Stimulated activated CD8-positive, alpha-beta memory T cell treated with anti-CD3 and anti-CD28 coated beads, Interleukin-7, amount 100 ng/mL, for 1 hour (primary cell): ENCODE results near the gene HPCA.
"Not testable (repeated sequence)": the region's sequence is repeated elsewhere in the genome, so short reads cannot be mapped to it uniquely, and the experiment has no call there.

Source experiments
- DNase-seq, 2 donors: peaks; one replicate each; pipeline ENCODE4 v3.0.0-alpha.2; 2020; ENCODE audit warnings: low read depth in 2 of 2

HPCA gene

DNA sequence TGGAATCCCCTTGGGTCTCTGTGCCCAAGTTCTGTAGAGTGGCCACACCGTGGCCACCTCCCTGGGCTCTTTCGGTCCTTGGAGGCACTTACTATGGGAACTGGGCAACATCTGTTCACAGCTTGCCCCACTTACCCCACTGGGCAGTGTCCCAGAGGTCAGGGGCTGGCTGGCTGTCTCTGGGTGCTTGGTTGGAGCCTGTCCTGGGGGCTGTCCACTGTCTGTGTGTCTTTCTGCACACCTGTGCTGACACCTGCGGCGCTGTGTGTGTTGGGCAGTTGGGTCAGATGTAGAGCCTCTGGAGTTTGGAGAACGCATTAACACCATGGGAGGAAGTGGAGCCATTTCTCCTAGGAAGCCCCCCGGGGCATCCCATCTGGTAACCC is 16.2 kb downstream of the HPCA start:
- DNase-seq: no peak

DNA sequence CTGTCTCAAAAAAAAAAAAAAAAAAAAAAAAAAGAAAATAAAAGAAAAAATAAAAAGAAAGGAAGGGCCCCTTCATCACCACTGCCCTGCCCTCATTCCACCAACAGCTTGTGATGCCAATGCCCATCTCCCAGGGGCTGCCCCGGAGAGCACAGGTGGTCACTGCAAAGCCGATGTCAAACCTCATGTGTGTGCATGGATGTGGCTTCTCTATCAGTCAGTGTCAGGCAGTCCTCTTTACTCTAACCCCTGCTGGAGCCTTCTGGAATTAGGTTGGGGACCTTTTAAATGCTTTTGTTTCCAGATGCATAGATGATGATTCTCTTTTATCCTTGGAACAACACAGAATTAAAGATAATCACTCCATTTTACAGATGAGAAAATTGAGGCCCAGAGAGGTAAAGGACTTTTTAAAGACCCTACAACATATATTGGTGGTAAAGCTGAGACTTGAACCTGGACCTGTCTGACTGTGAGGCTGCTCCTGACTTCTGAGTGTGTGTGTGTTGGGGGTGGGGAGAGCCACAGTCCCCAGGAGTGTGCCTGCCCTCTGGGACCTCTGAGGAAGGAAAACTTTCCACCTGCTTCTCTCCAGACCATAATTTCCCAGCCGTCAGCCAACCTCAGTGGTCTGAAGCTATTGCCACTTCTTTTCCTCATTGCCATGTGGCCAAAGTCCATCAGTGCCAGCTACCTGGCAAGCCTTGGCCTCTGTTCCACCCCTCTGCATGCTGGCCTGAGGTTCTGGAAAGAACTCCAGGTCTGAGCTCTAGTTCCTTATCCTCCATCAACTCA is 17.9 kb downstream of the HPCA start:
- no peak for DNase-seq

DNA sequence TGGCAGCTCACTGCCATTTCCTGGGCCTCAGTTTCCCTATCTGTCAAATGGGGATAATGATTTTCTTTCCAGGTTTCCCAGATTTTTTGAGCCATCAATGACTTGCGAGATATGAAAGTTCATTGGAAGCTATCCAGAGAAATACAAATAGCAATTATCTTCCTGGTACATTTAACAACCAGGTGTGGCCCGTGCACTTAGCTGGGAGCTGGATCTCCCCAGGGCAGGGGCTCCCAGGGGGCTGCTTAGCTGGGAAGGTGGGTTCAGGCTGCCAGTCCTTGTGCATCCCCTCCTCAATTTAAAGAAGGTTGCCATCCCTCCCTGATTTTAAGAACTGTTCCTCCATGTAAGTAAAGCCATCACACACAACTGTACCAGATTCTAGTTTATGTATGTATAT is 18.5 kb downstream of the HPCA start:
- DNase-seq: no peak

DNA sequence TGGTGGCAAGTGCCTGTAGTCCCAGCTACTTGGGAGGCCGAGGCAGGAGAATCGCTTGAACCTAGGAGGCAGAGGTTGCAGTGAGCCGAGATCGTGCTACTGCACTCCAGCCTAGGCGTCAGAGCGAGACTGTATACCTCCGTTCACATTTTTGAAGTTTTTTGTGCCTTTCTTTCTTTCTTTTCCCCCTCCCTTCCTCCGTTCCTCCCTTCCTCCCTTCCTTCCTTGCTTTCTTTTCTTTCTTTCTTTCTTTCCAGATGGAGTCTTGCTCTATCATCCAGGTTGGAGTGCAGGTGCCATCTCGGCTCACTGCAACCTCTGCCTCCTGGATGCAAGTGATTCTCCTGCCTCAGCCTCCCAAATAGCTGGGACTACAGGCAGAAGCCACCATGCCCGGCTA is 19.3 kb downstream of the HPCA start:
- DNase-seq: not testable (repeated sequence)

DNA sequence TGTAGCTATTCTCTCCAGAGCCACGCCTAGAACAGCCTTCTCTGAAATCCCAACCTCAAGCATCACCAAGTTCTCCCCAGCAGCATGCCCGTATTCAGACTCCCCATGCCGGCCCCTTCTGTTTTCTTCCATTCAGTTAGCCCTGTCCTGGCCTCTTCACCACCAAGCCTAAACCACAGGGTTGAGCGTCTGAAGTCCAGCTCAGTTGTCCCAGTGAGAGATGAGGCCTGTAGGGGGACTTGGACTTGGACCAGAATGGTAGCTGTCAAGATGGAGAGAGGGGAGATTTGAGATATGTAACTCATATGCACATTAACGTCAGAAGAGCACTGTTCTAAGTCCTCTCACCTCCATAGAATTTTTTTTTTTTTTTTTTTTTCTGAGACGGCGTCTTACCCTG is 20.4 kb downstream of the HPCA start:
- no peak for DNase-seq

DNA sequence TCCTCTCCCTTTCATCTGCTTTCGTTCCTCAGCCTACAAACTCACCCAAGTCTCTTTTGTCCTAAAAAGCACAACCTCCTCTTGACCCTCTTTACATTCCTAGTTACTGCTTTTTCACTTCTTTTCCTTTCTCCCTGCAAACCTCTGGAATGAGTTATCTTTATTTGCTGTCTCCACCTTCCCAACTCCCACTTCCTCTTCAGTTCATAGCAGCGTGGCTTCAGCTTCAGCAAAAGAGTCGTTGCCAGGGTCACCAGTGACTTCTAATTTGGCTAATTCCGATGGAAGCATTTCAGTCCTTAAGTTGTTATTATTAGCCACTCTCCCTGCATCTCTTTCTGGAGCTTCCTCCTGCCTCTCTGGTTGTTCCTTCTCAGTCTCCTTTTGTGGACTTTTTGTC is 21.1 kb downstream of the HPCA start:
- no peak for DNase-seq

DNA sequence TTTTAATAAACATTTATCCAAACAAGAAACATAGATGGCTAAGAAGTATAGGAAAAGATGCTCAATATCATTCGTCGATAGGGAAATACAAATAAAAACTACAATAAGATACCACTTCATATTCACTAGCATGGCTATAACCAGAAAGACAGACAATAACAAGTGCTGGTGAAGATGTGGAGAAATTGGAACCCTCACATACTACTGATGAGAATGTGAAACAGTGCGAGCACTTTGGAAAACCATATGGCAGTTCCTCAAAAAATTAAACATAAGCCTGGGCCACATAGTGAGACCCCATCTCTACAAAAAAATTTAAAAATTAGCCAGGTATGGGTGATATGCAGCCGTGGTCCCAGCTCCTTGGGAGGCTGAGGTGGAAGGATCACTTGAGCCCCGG is 24.0 kb downstream of the HPCA start:
- no peak for DNase-seq

DNA sequence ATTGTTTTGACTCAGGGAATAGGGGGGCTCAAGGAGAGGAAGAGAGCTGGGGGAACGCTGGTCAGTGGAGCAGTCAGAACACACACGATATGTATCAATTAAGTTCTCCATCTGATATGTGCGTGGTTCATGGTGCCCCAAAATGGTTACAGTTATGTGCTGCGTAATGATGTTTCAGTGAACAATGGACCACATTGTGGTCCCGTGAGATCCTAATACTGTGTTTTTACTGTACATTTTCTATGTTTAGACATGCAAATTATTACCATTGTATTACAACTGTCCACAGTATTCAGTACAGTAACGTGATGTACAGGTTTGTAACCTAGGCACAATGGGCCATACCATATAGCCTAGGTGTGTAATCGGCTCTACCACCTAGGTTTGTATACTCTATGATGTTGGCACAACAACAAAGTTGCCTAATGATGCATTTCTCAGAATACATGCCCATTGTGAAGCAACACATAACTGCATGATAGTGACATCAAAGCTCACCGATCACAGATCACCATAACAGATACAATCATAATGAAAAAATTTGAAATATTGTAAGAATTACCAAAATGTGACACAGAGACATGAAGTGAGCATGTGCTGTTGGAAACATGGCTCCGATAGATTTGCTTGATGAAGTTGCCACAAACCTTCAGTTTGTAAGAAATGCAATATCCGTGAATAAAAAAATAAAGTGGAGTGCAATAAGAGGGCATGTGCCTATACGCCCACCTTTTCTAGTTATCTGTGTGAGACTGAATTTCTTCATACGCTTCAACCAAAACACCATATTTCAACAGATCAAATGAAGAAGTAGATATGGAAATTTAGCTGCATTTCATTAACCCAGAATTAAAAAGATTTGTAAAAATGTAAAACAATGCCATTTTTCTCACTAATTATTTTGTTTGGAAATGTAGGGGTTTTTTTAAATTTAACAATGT is 29.7 kb downstream of the HPCA start:
- DNase-seq: no peak

DNA sequence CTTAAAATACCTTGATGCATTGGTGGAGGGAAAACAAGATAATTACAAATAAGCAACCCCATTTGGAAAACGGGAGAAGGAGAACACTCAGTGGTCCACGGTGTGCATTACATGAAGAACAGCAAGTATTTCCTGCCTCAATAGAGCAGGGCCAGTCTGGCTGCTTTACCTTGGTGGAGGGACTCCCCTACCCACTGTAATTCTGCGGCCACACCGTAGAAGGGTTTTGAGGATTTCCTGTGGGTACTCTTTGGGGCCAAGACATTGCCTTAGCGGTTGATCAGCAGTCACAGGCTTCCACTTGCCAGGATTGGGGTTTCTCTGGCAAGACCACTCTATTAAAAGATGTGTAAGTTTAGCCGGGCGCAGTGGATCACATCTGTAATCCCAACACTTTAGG is 31.2 kb downstream of the HPCA start:
- DNase-seq: no peak

DNA sequence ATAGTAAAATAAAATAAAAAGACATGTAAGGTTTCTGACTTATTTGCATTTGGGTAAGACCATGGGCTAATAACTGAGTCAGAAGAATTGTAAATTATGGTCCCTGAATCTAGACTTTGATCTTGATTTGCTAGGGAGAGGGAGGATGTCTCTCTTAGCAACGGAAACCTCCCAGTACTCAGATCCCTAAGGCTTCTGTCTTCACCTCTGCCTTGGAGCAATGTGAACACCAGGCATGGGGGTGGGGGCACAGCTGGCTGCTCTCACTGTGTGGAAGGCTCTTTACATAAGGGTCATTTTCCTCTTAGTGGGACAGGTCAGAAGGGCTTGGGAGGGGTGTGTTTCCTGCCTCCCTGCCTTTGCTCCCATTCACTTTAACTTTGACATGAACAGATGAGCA is 31.9 kb downstream of the HPCA start:
- no peak for DNase-seq

DNA sequence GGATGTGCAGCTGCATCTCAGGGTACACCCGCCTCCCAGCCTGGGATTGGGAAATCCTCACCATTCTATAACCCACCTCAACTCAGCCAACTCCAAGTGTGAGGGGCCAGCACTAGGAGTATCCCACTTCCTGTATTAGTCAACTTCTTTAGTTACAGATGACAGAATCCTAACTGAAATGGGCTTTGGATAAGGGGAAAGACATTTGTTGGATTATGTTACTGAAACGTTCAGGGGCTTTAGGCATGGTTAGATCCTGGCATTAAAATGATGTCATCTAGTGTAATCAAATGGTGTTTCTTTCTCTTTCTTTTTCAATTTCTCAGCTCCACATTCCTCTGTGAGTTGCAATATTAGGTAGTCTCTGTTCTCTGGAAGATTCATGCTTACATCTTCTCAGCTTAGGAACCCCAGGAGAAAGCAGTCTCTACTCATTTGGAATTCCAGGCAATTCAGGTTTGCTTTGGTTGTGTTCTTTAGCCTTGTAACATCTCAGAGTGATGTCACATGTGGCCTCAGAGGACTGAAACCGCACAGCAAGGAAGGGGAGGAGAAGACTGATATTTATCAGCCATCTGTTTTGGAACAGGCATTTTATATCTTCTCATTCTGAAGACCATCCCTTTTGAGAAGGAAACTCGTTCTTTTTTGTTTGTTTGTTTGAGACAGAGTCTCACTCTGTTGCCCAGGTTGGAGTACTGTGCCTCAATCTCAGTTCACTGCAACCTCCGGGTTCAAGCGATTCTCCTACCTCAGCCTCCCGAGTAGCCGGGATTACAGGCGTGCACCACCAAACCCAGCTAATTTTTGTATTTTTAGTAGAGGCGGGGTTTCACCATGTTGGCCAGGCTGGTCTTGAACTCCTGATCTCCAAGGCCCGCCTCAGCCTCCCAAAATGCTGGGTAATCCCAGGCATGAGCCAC is 33.8 kb downstream of the HPCA start:
- no peak for DNase-seq

DNA sequence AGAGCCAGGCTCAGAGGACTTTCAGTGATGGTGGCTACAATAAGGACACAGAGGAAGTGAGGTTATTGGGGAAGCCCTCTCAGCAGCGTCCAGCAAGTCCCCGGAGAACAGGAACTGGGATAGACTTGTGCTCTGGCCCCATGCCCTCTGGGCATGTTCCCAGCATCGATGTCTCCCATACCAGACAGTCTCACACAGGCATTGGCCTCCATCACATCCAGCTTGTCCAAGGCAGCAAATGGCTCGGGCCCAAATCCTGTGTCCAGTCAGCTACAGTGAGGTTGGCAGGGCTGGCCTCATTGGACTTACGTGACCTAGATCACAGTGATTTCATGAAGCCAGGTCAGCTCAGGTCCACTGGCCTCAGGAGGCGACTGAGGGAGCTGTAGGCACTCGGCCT is 34.5 kb downstream of the HPCA start:
- no peak for DNase-seq

DNA sequence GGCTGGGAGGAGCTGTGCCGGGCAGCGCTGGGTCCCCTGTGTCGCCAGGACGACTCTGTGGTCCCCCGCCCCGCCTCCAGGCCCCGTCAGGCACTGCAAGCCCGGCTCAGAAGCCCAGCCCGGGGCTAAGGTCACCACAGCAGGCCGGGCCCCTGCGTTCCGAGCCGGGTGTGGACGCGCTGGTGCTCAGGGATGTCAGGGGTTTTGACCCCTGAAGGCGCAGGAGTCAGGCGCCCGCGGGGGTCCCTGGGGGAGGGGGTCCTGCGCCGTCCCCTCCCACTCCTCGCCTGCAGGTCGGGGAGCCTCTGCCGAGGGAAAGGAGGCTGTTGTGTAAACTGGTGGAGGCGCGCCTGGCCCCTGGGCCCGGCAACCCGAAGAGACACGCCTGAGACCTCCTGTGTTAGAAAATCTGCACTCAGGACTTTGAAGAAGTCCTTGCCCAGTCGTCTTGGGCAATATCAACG is 38.6 kb downstream of the HPCA start:
- no peak for DNase-seq

DNA sequence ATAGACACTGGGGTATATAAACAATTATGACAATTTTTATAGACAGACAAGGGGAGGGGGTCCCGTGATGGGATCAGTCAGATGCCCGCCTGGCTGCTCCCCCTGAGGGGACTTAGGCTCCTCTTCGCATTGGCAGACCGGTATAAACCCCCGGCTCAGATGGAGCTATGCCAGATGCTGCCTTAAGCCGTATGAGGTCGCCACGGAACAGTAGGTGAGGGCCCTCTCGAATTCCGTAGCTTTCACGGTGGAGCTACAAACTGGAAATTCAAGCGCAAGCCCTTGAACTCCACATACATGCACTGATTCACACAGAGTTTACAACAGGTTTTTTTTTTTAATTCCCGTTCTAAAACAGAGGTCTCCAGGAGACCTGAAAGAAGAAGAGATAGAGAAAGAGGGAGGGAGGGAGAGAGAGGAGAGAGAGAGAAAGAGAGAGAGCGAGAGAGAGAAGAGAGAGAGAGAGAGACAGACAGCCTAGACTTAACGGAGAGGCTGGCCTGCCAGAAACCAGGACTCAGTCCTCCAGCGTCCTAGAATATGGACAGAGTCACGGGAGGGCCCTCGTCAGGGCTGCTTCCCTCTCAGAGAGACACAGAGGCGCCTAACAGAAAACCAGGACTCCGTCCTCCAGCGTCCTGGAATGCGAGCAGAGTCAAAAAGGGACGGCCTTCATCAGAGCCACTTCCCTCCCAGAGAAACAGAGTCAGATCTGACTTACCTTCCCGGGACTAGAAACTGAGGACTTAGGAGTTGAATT is 39.3 kb downstream of the HPCA start:
- DNase-seq: no peak

DNA sequence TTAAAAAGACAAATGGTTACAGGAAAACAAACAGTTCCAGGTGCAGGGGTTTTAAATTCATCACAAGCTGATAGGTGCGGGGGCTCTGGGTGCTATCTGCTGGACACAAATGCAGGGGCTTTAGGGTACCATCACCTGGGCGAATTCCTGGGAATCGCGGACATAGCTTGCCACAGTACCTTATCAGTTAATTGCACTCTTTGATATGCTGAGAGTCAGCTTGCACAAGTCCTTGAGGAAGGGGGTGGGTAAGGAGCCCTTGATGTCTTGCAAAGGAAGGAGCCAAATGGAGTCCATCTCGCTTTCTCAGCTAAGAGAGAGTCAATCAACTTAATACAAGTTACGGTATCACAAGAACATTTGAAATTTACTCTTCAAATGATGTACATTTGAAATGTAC is 40.3 kb downstream of the HPCA start:
- no peak for DNase-seq

DNA sequence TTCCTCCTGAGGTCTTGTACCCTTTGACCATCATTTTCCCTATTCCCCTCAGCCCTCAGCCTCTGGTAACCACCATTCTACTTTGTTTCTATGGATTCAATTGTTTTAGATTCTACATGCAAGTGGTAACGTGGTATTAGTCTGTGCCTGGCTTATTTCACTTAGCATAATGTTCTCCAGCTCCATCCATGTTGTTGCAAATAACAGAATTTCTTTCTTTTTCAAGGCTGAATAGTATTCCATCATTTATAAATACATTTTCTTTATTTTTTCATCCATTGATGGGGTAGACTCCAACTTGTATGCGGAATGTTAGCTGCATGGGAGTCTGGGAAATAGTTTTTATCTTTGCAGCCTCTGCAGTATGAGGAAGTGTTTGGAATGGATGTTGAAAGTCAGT is 41.1 kb downstream of the HPCA start:
- no peak for DNase-seq

DNA sequence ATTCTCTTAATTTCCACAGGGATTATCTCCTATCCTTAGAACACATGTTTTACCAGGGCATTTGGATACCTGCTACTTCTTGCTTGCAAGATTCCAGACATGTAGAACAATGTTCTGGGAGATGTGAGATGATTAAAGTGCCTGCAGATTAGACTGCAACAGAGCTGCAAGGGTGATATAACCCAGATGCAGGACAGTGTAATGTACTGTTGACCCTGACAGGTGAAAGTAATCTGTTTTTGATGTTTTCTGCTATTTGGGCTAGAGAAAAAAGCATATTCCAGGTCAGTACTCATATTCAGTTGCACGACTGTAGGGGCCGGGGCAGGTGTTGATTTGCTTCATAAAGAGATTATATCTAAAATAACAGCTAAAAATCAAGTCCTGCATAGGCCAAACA is 42.0 kb downstream of the HPCA start:
- DNase-seq: no peak

DNA sequence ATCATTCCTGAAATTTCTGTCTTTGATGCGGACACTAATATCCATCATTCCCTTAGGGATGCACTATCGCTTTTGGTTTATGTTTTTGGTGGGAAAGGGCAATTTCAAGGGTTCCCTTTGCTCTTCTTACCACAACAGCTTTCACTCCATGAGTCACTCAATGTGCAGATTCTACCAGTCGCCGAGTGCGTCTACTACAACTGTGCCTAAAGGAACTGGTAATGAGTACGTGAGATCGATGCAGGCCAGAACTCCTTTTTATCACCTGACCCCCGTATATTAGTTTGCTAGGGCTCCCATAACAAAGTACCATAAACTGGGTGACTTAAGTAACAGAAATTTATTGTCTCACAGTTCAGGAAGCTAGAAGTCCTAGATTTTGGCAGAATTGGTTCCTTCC is 42.4 kb downstream of the HPCA start:
- no peak for DNase-seq

DNA sequence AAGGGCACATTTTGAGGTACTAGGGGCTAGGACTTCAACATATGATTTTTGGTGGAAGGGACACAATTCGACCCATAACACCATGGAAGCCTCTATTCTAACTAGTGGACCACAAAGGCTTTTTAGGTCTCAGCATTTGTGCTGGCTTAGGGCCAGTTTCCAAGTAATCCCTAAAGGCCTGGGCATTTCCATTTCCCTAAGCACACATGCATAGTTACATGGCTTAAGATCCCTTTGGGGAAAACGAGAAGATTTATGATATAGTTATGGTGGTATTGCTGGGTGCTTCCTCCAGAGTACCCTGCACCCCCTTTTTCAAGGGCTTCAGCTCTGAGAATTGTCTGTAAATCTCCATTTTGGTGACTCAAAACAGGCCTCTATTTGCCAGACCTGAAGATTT is 43.1 kb downstream of the HPCA start:
- no peak for DNase-seq

DNA sequence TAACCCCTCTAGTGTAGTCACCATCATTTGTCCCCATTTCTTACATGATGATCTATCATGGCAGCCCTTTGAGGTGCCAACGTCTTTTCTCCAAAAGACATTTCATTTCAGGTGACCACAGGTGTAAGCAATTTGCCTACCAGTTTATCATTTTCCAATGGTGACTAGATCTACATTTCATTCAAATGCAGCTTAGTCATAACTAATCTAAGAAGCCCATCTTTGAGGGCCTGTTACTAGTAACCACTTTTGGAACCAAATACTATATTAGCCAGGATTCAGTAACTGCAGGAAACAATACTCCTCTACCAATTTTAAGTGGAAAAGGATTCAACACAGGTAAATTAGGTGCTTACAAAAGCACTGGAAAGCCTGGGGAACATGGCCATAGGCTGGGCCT is 45.5 kb downstream of the HPCA start:
- DNase-seq: no peak

DNA sequence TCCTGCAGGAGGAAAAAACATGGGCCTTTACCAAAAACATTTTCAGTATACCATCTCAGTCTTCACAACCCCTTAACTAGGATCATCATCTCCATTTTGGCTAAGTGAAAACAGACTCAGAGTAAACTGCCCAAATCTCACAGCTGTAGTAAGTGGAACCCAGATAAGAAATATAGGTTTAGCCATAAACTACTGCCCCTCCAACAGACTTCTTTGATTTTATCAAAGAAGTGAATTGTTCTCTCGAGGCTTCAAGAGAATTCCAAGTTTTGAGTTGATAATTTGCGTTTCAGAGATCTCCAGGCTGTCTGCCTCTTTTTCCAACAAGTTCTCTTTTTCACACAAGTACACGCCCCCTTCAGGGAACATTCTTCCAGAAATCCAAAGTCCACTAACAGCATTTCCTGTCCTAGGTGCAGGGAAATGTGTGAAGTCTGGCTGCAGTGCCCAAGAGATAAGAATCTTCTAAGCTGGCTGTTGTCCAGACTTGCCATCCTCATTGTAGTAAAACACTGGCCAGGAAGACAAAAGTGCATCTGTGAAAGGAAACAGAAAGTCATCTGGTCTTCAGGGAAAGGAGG is 47.5 kb downstream of the HPCA start:
- no peak for DNase-seq
